Activated T-cell treated with anti-CD3 and anti-CD28 coated beads for 48 hours (primary cell): ENCODE measurements around the gene NRG3.

Experiments
- DNase-seq: peaks from one replicate; pipeline ENCODE4 v3.0.0-alpha.2; 2020; ENCODE audit warnings: low read depth

The NRG3 gene

GRCh38 chr10:81884856-81885255, 9.9 kb downstream of the NRG3 start:
- no peak for DNase-seq

- no peak for DNase-seq
Observed at GRCh38 chr10:81885491-81885890, 10.5 kb downstream of the NRG3 start.

GRCh38 chr10:81886939-81887338, 11.9 kb downstream of the NRG3 start:
- no peak for DNase-seq

- DNase-seq = no peak
Observed at GRCh38 chr10:81889181-81889769, 14.3 kb downstream of the NRG3 start.

GRCh38 chr10:81894616-81895015, 19.6 kb downstream of the NRG3 start:
- no peak for DNase-seq

GRCh38 chr10:81898518-81898917, 23.5 kb downstream of the NRG3 start:
- DNase-seq = no peak

GRCh38 chr10:81900989-81901388, 26.0 kb downstream of the NRG3 start:
- no peak for DNase-seq

- DNase-seq = no peak
Observed at GRCh38 chr10:81903472-81903871, 28.5 kb downstream of the NRG3 start.

GRCh38 chr10:81905161-81905560, 30.2 kb downstream of the NRG3 start:
- no peak for DNase-seq

GRCh38 chr10:81909453-81909852, 34.5 kb downstream of the NRG3 start:
- DNase-seq = no peak

- no peak for DNase-seq
Observed at GRCh38 chr10:81911328-81911727, 36.3 kb downstream of the NRG3 start.

- DNase-seq = no peak
Observed at GRCh38 chr10:81914736-81915503, 39.9 kb downstream of the NRG3 start.

GRCh38 chr10:81915504-81915897, 40.5 kb downstream of the NRG3 start:
- DNase-seq = no peak

GRCh38 chr10:81917666-81918065, 42.7 kb downstream of the NRG3 start:
- no peak for DNase-seq

GRCh38 chr10:81918766-81919165, 43.8 kb downstream of the NRG3 start:
- DNase-seq = no peak

- no peak for DNase-seq
Observed at GRCh38 chr10:81920213-81920829, 45.3 kb downstream of the NRG3 start.

- no peak for DNase-seq
Observed at GRCh38 chr10:81928119-81928518, 53.1 kb downstream of the NRG3 start.

- DNase-seq = no peak
Observed at GRCh38 chr10:81943583-81943982, 68.6 kb downstream of the NRG3 start.

GRCh38 chr10:81944609-81945008, 69.6 kb downstream of the NRG3 start:
- DNase-seq = no peak

- no peak for DNase-seq
Observed at GRCh38 chr10:81949283-81949682, 74.3 kb downstream of the NRG3 start.

GRCh38 chr10:81950358-81950757, 75.4 kb downstream of the NRG3 start:
- DNase-seq = no peak

GRCh38 chr10:81953420-81953819, 78.4 kb downstream of the NRG3 start:
- DNase-seq = no peak

GRCh38 chr10:81957976-81958375, 83.0 kb downstream of the NRG3 start:
- DNase-seq = no peak

- no peak for DNase-seq
Observed at GRCh38 chr10:81959016-81959415, 84.0 kb downstream of the NRG3 start.
